Nucleus accumbens (tissue), 56 donors: ENCODE results near the gene ASAP2.

Source experiments
- DNase-seq, 56 donors: peaks; one replicate each; lab custom pipeline; 2025; lab: John Stamatoyannopoulos, UW

The ASAP2 gene

DNA sequence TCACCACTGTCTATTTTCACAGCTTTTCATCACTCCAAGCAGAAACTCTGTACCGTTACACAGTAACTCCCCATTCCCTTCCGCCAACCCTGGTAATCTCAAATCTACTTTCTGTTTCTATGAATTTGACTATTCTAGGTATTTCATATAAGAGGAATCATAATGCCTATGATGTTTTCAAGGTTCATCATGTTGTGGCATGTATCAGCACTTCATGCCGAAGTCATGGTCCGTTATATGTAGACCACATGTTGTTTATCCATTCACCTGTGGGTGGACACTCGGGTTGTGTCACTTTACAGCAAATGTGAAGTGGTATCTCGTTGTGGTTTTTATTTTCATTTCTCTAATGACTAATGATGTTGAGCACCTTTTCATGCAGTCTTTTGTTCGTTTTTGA is 238.5 kb downstream of the ASAP2 start:
- DNase-seq = no peak

GRCh38 chr2:9451231-9451630 is 244.6 kb downstream of the ASAP2 start:
- no peak for DNase-seq
